Hematopoietic multipotent progenitor cell treated with erythropoietin and hydrocortisone succinate and interleukin-3 and kit ligand, for 6 days (in vitro differentiated cells): Measurements from ENCODE around the gene TTC9B.

Source experiments
- DNase-seq: peaks from one replicate; pipeline ENCODE4 v3.0.0-alpha.2; 2015

The TTC9B gene

GRCh38 chr19:40247178-40247577, 29.0 kb upstream of the TTC9B start:
- DNase-seq, result no peak

GRCh38 chr19:40246292-40247073, 28.3 kb upstream of the TTC9B start:
- DNase-seq, result no peak

DNA sequence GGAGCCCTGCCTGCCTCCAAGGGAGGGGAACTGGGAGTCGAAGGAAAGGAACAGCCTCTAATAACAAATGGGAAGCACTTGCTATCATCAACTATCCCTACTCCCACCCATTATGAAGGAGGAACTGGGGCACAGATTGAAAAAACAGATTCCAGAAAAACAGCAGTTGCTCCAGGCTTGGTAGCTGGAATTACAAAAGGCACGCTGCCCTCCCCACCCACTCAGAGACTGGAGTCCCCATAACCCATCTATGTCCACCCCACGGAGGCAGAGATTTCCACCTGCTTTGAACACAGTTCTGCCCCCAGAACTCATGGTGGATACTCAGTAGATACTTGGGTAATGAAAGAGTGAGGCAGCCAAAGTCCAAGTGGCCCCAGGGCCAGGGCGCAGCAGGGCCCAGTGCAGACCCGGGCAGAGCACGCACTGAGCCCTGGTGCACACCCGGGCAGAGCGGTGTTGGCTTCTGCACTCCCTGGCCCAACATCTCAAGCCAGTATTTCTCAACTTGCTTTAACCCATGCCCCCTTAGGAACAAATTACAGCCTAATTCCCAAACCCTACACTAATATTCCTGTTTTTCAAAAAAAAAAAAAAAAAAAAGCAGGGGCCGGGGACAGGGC, 27.4 kb upstream of the TTC9B start:
- DNase-seq, result no peak

DNA sequence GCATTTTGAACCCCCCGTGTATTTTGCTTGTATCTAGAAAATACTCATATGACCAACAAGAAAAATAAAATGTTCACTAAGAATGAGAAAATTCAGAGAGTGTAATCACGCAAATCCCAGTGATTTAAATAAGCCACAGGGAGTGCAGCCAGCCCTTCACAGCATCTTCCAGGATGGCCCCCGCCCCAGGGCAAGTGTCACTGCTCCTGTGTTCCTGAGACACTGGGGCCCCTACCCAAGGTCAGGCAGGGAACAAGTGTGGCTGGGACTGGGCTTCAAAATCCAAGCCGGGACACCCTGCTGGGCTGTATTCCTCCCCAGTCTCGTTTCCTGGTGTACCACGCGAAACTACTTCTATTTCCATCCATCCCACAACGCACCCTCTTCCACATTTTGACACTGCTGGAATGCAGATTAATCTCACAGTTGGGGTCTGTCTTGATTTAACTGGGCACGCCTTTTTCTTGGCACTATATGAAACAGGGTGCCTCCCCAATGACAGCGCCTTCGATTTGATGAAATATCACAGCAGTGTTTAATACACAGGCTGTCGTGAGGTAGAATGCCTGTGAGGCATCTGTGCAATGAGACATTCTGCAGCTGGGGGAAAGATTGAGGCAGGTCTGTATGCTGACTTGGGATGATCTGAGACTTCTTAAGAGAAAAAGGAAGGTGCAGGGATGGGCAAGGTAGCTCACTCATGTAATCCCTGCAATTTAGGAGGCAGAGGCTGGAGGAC, 26.6 kb upstream of the TTC9B start:
- DNase-seq, result no peak

GRCh38 chr19:40243181-40243580, 25.0 kb upstream of the TTC9B start:
- DNase-seq, result no peak

DNA sequence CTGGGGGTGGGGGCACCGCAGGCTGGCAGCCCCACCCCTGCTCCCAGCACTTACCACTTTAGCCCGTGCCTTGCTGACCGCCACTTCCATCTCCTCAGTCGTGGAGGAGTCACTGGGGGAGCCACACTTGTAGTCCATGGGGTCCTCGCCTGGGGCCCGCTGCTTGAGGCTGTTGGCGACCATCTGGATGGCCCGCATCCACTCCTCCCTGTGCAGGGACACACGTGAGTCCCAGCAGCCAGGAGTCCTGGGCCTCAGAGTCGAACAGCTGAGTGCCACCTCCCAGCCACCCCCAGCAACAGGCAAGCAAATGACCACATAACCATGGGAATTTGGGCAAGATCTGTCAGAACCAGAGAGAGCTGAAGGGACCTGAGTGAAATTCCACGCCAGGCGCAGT, 24.3 kb upstream of the TTC9B start:
- DNase-seq, result no peak

GRCh38 chr19:40241809-40242384, 23.7 kb upstream of the TTC9B start:
- no peak for DNase-seq

- DNase-seq, result no peak
Observed at GRCh38 chr19:40241125-40241808, 23.1 kb upstream of the TTC9B start.

- no peak for DNase-seq
Observed at GRCh38 chr19:40240332-40240731, 22.1 kb upstream of the TTC9B start.

GRCh38 chr19:40239415-40240226, 21.4 kb upstream of the TTC9B start:
- no peak for DNase-seq

DNA sequence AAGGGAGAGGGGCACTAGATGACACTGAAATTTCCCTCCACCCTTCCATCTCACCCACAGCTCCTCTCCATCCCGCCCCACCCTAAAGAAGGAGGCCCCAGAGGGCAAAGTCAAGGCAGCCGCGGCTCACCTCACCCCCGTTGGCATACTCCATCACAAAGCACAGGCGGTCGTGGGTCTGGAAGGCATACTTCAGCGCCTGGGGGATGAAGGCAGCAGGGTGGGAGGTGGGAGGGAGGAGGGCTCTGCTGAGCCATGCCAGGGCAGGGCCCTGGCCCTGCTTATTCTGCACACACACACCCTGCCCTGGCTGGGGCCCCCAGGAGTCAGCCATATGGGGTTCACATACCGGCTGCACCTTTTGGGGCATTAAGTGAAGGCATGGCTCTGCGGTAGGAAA, 20.6 kb upstream of the TTC9B start:
- no peak for DNase-seq

DNA sequence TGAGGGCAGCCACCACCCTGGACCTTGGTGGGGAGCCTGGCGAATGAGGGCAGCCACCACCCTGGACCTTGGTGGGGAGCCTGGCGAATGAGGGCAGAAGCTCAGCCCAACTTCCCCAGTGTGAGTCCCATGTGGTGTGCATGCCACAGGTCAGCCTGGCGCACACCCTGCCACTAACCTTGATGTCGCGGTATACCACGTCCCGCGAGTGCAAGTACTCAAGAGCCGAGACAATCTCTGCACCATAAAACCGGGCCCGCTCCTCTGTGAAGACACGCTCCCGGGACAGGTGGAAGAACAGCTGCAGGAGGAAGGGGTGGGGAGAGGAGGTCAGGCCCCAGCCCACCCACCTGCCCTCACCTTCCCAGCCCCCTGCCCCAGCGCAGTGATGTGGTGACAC, 19.6 kb upstream of the TTC9B start:
- DNase-seq, result no peak

GRCh38 chr19:40236366-40236765, 18.2 kb upstream of the TTC9B start:
- DNase-seq, result no peak

DNA sequence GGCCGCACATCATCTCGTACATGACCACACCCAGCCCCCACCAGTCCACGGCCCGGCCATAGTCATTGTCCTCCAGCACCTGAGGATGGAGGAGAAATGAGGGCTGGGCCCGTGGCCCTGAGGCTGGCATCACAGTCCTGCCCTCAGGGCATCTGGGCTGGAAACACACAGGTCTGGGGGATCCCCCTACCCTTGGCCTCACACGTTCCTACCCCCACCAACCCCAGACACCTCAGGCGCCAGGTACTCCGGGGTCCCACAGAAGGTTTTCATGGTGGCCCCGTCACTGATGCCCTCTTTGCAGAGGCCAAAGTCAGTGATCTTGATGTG, 17.8 kb upstream of the TTC9B start:
- DNase-seq, result no peak

GRCh38 chr19:40235238-40236025, 17.2 kb upstream of the TTC9B start:
- no peak for DNase-seq

GRCh38 chr19:40234429-40235237, 16.4 kb upstream of the TTC9B start:
- no peak for DNase-seq

DNA sequence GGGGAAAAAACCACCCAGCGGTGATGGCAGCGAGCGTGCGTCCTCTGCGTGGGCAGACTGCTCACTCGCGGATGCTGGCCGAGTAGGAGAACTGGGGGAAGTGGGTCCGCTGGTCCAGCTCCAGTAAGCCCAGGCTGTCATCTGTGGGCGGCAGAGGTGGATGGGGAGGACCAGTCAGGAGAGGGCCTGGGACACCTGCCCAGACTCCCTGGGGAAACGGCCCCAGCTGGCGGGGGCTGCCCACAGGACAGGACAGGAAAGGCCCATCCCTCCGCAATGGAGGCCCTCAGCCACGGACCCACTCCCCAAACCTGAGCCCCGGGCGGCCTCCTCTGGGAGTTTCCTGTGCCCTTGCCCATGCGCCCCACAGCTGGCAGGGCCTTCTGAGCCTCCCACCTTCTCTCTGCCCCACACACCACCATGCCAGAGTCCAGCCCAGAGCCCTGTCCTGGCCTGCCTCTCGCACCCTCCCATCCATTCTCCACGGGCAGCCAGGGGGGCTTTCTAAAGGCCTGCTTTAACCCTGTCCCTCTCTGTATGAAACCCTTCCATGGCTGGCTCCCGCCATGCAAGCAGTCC, 15.7 kb upstream of the TTC9B start:
- no peak for DNase-seq

DNA sequence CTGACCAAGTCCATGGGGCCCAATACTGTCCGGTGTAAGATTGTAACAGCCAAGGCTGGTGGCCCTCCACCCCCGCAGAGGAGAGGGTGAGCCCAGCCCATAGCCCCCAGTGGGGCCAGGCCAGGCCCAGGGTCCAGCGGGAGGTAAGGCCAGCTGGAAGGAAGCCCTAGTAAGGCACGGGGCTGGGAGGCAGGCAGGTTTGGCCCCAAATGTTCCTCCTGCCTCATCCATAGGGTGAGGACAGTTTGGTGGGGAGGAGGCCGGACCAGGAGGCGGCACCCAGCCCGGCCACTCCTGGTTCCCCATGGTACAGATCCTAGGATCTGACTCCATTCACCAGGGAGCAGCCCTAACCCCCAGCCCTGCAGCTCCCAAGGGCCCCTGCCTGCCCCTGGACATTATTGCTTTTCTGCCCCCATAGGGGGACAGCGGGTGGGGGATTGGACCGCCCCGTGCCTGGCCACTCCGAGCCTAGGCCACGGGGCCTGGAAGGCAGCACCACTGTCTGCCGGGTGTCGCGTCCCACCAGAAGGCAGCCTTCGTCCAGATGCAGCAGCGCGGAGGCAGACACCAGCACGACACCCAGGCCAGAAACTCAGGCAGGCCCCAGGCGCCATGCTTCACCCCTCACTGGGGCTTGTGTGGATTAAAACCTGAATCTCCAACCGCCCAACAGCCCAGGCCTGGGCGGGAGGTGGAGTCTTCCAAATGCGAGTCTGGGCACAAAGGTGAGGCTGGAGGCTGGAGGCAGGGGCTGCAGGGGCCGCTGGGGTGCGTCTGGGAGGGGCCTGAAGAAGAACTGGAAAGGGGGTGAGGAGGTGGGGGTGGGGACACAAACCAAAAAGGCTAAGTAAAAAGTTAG, 15.0 kb upstream of the TTC9B start:
- no peak for DNase-seq

DNA sequence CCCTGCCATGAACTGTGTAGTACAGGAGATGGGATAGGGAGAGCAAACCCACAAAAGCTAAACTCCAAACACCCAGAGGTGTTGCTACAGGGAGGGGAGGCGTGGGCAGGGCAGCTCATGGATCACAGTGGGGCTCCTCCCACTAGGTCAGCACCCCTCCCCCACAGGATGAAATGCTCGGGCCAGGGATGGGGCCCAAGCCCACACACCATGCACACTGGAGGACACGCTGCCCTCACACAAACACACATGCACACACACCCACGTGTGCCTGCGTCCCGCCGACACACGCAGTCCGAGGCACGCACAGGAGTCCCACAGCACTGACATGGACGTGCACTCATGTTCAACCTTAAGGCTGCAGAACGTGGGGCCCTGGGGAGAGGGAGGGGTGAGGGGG, 14.3 kb upstream of the TTC9B start:
- no peak for DNase-seq
